DMS153 treated with DMSO at 0.1 percent for 48 hours (cell line): ENCODE measurements around the gene ARHGAP23.
"Not testable (repeated sequence)": the region's sequence is repeated elsewhere in the genome, so short reads cannot be mapped to it uniquely, and the experiment has no call there.

ENCODE experiments used
- DNase-seq: peaks from one replicate; lab custom pipeline; 2025; ENCODE audit not compliant: unreplicated experiment; lab: John Stamatoyannopoulos, UW

The ARHGAP23 gene

DNA sequence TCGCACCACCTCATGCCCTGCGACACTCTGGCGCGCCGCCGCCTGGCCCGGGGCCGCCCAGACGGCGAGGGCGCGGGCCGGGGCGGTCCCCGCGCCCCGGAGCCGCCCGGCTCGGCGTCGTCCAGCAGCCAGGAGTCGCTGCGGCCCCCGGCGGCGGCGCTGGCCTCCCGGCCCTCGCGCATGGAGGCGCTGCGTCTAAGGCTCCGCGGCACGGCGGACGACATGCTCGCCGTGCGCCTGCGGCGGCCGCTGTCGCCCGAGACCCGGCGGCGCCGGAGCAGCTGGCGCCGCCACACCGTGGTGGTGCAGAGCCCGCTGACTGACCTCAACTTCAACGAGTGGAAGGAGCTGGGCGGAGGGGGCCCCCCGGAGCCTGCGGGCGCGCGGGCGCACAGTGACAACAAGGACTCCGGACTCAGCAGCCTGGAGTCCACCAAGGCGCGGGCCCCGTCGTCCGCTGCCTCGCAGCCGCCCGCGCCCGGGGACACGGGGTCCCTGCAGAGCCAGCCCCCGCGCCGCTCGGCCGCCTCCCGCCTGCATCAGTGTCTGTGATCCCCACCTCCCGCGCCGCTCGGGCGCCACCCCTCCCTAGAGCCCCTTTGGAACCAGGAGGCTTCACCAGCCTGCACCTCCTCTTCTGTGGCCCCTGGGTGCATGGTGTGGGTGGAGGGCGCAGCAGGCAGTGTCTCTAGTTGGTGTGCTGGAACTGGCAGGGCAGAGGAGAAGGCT is 82.3 kb downstream of the ARHGAP23 start:
- DNase-seq, result no peak

DNA sequence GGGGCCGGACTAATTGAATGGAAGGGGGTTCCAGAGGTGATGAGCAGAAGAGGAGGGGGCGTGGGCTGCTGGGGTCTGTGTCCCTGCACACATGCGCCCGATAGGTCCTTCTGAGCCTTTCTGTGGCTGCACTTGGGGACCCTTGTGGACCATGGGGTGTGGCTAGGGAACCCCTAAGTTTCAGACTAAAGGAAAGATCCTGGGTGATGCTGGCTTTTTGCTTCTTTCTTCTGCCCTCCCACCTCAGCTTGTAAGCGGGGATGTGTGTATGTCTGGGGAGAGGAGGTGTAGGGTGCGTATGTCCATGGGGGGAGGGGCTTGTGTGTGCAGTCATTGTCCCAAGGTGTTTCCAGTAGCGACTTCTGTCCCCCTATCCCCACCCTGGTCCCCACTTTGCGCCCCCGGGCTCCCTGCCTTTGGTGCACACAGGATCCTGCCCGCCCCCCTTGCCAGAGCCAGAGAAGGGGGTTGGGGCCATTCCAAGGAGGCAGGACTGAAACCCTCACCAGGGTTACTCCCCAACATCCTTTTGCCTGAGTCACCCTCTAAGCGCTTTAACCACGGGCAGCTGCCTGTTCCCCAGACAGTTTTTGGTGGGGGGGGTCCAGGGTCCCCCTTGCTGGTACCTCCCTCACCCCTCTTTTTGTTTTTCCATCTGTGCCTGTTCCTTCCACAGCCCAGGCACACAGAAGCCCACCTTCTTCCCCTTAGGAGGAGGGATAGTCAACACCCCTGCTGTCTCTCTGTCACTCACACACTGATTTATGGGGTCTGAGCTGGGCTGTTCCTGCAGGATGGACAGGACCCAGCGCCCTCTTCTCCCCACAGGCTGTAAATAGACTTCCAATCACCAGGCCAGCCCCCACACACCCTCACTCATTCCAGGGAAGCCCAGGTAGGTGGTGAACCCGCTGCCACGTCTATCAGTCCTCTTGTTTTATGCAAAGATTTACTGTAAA is 83.2 kb downstream of the ARHGAP23 start:
- DNase-seq, result no peak

- no peak for DNase-seq
Measured at GRCh38 chr17:38512473-38513058, 84.3 kb downstream of the ARHGAP23 start.

DNA sequence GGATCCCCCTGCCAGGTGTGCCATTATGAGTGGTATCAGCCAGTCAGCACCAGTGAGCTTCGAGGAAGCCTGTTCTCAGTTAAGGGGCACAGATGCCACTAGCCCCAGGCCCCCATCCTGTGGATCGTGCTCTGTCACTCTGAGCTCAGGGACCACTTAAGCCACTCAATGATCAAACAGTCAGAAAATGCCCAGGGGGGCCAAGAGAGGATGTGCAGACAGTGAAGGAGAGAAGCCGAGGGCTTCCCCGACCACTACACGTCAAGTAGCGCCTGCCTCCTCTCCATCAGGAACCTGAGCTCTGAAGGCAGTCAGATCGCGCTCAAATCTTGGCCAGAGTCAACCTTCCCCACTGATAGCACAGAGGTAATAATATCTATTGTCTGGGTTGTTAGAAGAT is 98.3 kb downstream of the ARHGAP23 start:
- not testable (repeated sequence) for DNase-seq

DNA sequence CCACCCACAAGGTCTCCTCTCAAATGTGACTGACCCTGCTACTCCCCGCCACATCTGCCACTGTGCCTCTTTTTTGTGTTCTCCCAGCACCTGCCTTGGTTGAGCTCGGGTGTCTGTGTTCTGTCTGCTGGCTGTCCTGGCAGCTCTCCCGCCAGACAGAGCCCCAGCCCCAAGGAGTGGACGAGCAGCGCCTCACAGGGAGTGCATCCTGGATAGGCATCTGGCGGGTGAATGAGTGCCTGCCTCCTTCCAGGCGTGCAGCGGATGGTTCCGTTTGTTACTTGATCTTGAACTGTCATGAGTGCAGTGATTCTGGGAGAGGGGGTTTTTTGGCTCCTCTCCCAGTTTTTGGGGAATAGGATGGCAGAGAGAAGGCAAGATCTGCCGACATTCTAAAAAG is 99.9 kb downstream of the ARHGAP23 start:
- not testable (repeated sequence) for DNase-seq

DNA sequence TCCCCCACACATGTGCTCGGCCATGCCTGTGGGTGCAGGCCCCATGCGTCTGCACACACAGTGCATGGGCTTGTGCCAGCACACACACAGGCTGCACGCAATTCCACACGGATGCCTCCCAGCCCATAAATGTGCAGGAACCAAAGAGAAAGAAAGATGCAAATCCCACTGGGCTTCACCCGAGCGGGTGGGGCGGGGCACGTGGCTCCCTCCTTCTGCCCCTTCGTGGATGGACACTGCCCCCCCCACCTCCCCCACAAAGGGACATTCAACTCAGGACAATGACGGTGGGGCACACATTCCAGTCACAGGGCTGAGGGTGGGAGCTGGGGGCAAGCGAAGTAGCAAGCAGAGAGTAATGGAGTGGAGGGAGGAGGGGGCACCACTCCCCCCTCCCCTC is 102.6 kb downstream of the ARHGAP23 start:
- not testable (repeated sequence) for DNase-seq

GRCh38 chr17:38531761-38532160 is 103.5 kb downstream of the ARHGAP23 start:
- not testable (repeated sequence) for DNase-seq

DNA sequence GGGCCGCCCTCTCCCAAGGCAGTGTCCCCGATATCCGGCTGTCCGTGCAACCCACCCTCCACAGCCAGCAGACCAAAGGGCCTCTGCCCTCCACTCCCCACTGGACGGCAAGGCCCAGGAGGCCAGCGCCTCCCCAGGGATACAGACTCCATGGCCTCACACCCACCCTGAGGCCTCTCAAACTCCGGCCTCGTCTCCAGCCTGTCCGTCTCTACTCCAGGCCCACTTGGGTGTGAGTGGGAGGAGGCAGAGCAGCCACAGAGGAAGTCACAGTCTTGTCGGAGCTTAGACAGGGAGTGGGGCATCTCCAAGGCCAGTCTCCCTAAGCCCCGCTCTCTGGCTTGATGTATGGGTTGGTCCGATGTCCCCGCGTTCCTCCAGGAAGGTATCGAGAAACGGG is 104.2 kb downstream of the ARHGAP23 start:
- no peak for DNase-seq

DNA sequence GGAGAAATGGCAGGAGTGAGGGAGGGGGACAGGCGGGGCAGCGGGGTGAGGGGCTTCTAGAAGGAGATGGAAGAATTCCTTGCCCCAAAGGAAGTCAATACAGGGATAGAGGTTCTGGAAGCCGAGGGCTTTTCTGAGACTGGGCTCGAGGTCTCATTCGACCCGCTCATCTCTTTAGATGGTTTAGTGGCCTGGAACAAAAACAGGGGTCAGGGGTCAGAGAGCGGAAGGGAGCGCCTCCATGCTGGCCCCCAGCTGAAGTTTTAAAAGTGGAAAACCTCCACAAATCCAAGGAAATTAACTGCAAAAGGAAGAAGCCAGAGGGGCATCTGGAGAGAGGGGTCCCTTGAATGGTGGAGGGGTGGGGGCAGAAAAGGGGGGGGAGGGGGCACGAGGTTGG is 105.0 kb downstream of the ARHGAP23 start:
- DNase-seq, result no peak

- DNase-seq, result no peak
Measured at GRCh38 chr17:38533866-38534497, 105.7 kb downstream of the ARHGAP23 start.

DNA sequence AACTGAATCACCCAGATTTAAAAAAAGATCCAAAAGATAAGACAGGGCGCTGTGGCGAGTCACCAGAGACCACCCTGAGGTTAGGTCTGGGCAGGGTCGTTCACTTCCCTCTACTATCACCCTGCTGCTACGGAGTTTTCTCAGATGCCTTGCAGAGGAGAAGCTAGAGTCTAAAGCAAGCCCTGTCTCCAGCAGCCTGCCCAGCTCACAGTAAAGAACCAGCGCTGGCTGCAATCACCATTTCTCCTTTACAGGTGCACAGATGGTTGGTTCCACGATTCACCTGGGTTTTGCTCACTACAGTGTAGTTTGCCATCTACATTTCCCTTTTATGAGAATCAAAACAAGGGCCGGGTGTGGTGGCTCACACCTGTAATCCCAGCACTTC is 106.2 kb downstream of the ARHGAP23 start:
- DNase-seq, result no peak

GRCh38 chr17:38535886-38536285 is 107.6 kb downstream of the ARHGAP23 start:
- no peak for DNase-seq

GRCh38 chr17:38536661-38537060 is 108.4 kb downstream of the ARHGAP23 start:
- no peak for DNase-seq

DNA sequence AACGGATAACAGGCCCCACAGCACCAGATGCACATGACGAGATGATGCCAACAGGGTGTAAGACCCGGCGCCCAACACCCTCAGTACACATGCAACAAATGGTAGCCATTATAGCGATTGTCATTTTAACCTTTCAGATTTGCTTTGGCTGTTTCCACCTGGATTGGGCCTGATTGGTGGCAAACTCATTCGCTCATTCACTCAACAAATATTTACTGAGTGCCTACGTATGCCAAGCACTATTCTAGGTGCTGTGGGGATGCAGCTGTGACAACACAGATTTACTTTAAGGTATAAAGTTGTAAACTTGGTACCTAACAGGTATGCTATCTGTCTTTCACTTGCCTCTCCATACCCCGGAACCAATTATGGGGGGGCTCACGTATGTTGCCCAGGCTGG is 110.6 kb downstream of the ARHGAP23 start:
- peak; percentile 82 for DNase-seq

DNA sequence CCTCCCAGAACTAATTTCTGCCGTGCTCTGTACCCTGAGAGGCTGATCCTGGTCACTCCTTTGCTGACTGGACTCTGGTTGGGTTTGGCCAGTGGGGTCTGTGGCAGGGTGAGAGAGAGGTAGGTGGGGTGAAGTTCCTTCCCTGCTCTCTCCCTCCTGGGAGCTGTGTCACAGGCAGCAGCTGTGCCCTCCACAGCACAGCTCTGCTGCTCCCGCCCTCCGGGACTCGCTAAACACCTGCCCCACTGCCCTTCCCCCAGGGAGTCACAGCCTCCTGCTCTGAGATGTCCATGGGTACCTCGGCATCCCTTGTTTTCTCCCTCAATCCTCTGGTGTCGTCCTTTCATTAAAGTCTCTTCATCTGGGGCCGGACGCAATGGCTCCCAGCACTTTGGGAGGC is 111.1 kb downstream of the ARHGAP23 start:
- DNase-seq, result peak; percentile 32

GRCh38 chr17:38540514-38541045 is 112.3 kb downstream of the ARHGAP23 start:
- no peak for DNase-seq

- no peak for DNase-seq
Measured at GRCh38 chr17:38541281-38541680, 113.0 kb downstream of the ARHGAP23 start.

DNA sequence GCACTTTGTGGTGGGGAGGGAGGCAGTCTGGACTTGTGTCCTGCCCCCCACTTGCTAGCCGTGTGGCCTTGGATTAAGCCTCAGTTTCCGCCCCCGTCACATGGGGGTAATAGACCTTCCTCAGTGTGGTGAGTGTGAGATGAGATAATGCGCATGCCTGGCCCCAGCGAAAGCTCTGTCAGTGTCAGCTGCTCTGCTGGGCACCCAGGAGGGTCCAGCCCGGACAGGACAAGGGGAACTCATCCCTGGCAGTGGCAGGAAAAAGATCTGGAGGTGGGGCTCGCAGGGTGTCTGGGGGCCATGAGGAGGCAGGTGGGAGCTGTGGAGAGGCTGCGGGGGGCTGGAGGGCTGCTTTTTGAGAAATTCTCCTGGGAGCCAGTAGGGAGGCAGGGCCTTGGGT is 114.0 kb downstream of the ARHGAP23 start:
- DNase-seq, result no peak

- no peak for DNase-seq
Measured at GRCh38 chr17:38543403-38544174, 115.3 kb downstream of the ARHGAP23 start.

DNA sequence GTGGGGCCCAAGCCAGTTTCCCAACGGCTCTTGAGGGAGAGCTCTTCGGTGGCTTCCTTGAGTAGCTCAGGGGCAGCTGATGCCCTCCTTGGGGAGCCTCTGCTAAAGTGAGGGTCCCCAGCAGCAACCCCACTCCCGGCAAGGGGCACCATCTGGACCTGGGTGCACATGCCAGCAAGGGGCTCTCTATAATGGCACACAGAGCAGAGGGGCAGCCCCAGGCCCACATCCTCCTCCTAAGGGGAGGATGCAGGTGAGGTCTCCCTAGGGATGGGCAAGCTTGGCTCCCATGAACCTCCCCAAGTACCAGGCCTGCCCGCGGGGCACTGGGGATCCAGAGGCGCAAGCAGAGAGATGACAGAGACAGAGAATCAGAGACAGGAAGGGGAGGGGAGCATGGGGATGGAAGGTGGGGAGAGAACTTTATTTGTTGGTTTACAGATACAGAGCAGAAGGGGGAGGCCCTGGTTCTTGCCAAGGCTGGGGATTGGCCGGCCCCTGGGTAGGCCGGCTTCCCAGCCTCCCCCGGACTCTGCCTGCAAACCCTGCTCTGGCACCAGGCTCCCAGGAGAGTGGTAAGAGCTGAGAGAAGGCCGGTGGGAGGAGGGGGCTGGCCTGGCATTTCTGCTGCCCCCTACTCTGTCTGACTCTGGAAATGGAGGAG is 116.0 kb downstream of the ARHGAP23 start:
- no peak for DNase-seq
